ENCODE data around the gene ZCCHC7.

Gene ZCCHC7

GRCh38 chr9:37336150-37336549 is 215.8 kb downstream of the ZCCHC7 start:
- no peak for DNase-seq (ENCODE audit: low spot score)

- no peak for DNase-seq (ENCODE audit: low spot score)
These were observed 217.0 kb downstream of the ZCCHC7 start for GRCh38 chr9:37337301-37337890.

GRCh38 chr9:37338218-37338617 is 217.8 kb downstream of the ZCCHC7 start:
- no peak for DNase-seq (ENCODE audit: low spot score)

GRCh38 chr9:37339923-37340322 is 219.5 kb downstream of the ZCCHC7 start:
- DNase-seq (ENCODE audit: low spot score) = no peak

- DNase-seq (ENCODE audit: low spot score) = no peak
These were observed 220.6 kb downstream of the ZCCHC7 start for GRCh38 chr9:37340961-37341360.

GRCh38 chr9:37341704-37342103 is 221.3 kb downstream of the ZCCHC7 start:
- no peak for DNase-seq (ENCODE audit: low spot score)

GRCh38 chr9:37342493-37342892 is 222.1 kb downstream of the ZCCHC7 start:
- DNase-seq (ENCODE audit: low spot score) = no peak

GRCh38 chr9:37342895-37343294 is 222.5 kb downstream of the ZCCHC7 start:
- DNase-seq (ENCODE audit: low spot score) = no peak

GRCh38 chr9:37343724-37344123 is 223.3 kb downstream of the ZCCHC7 start:
- DNase-seq (ENCODE audit: low spot score) = no peak

- no peak for DNase-seq (ENCODE audit: low spot score)
These were observed 224.7 kb downstream of the ZCCHC7 start for GRCh38 chr9:37345038-37345437.

GRCh38 chr9:37348917-37349316 is 228.5 kb downstream of the ZCCHC7 start:
- no peak for DNase-seq (ENCODE audit: low spot score)

- DNase-seq (ENCODE audit: low spot score) = peak; percentile 48
These were observed 230.3 kb downstream of the ZCCHC7 start for GRCh38 chr9:37350486-37351190.

- DNase-seq (ENCODE audit: low spot score) = no peak
These were observed 233.4 kb downstream of the ZCCHC7 start for GRCh38 chr9:37353791-37354190.

- DNase-seq (ENCODE audit: low spot score) = no peak
These were observed 242.1 kb downstream of the ZCCHC7 start for GRCh38 chr9:37362430-37362829.

- no peak for DNase-seq (ENCODE audit: low spot score)
These were observed 242.8 kb downstream of the ZCCHC7 start for GRCh38 chr9:37363124-37363523.

GRCh38 chr9:37364136-37364535 is 243.8 kb downstream of the ZCCHC7 start:
- DNase-seq (ENCODE audit: low spot score) = no peak

GRCh38 chr9:37364751-37365360 is 244.5 kb downstream of the ZCCHC7 start:
- DNase-seq (ENCODE audit: low spot score) = no peak

- no peak for DNase-seq (ENCODE audit: low spot score)
These were observed 249.3 kb downstream of the ZCCHC7 start for GRCh38 chr9:37369671-37370070.

- no peak for DNase-seq (ENCODE audit: low spot score)
These were observed 249.9 kb downstream of the ZCCHC7 start for GRCh38 chr9:37370282-37370681.

- no peak for DNase-seq (ENCODE audit: low spot score)
These were observed 250.7 kb downstream of the ZCCHC7 start for GRCh38 chr9:37370968-37371563.

GRCh38 chr9:37371565-37372464 is 251.4 kb downstream of the ZCCHC7 start:
- no peak for DNase-seq (ENCODE audit: low spot score)

- DNase-seq (ENCODE audit: low spot score) = no peak
These were observed 252.5 kb downstream of the ZCCHC7 start for GRCh38 chr9:37372839-37373238.
